WERI-Rb-1 (cell line): ENCODE data around the gene NFATC3.

Source experiments
- DNase-seq: peaks from one replicate; pipeline ENCODE4 v3.0.0-alpha.2; 2020
- H3K27ac ChIP-seq: fragments of 250-450 bp; sonication (Bioruptor Pico); 2 replicates; pipeline ENCODE4 v1.5.1; 2020; ENCODE audit warnings: mild to moderate bottlenecking, moderate library complexity
- H3K27me3 ChIP-seq: fragments of 250-450 bp; sonication (Bioruptor Pico); 2 replicates; pipeline ENCODE4 v1.5.1; 2021; ENCODE audit warnings: mild to moderate bottlenecking, low read depth, moderate library complexity; ENCODE audit not compliant: insufficient read depth, severe bottlenecking
- H3K36me3 ChIP-seq: fragments of 250-450 bp; sonication (Bioruptor Pico); 2 replicates; pipeline ENCODE4 v1.5.1; 2020; ENCODE audit warnings: mild to moderate bottlenecking, moderate library complexity
- H3K4me3 ChIP-seq: 2 replicates; pipeline ENCODE4 v1.5.1; 2011; ENCODE audit warnings: low read depth, mild to moderate bottlenecking, control low read depth, low read length
- H3K9me3 ChIP-seq: fragments of 250-450 bp; sonication (Bioruptor Pico); 2 replicates; pipeline ENCODE4 v1.5.1; 2021; ENCODE audit warnings: mild to moderate bottlenecking, moderate library complexity; ENCODE audit not compliant: severe bottlenecking
- TF ChIP-seq, protein P1 (sequence below): IDR thresholded peaks from 2 replicates; pipeline ENCODE4 v1.5.1; 2011; ENCODE audit warnings: low read depth, mild to moderate bottlenecking, control low read depth, inconsistent platforms, low read length

The NFATC3 gene

DNA sequence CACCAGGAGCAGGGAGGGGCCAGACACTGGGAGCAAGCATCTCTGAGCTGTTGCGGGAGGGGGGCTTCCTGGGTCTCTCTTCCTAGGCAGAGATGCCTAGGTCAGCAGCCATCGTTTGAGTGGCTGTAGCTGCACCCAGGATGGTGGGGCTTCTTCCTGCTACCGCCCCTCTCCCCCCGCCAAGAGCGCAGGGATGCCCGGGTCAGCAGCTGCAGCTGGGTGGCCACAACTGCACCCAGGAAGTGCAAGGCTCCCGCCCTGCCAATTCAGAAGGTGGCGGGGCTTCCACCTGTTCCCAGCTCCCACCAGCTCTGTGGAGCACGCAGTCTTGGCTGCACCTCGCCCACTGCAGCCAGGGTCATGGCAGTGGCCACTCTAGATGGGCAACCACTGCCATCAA lies 103.0 kb downstream of the NFATC3 start:
- Histone ChIP-seq H3K27me3 (no peaks in the 10 kb centered on the region), H3K27ac (no peak overlapping the region), H3K36me3 (peaks cover 71% of the 10 kb centered on the region), H3K9me3 (no peaks in the 10 kb centered on the region), H3K4me3 (no peak overlapping the region)
- TF ChIP-seq, protein P1, sequence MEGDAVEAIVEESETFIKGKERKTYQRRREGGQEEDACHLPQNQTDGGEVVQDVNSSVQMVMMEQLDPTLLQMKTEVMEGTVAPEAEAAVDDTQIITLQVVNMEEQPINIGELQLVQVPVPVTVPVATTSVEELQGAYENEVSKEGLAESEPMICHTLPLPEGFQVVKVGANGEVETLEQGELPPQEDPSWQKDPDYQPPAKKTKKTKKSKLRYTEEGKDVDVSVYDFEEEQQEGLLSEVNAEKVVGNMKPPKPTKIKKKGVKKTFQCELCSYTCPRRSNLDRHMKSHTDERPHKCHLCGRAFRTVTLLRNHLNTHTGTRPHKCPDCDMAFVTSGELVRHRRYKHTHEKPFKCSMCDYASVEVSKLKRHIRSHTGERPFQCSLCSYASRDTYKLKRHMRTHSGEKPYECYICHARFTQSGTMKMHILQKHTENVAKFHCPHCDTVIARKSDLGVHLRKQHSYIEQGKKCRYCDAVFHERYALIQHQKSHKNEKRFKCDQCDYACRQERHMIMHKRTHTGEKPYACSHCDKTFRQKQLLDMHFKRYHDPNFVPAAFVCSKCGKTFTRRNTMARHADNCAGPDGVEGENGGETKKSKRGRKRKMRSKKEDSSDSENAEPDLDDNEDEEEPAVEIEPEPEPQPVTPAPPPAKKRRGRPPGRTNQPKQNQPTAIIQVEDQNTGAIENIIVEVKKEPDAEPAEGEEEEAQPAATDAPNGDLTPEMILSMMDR = no peak
- DNase-seq = no peak

DNA sequence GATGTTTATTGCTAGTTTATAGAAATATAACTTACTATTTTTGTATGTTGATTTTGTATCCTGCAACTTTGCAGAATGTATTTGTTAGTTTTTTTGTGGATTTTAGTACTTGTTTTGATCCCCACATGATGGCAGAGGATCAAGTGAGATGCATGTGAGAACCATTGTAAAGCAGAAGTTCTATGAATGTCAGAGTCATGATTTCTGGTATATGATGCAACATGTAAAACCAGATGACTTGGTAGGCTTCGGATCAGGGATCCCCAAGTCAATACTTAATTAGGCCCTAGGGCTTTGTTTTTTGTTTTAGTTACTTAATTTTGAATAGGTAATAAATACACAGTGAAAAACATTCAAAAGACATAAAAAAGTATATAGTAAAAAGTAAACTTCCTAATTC lies 104.9 kb downstream of the NFATC3 start:
- H3K36me3 ChIP-seq = peaks cover 62% of the 10 kb centered on the region
- DNase-seq = no peak

DNA sequence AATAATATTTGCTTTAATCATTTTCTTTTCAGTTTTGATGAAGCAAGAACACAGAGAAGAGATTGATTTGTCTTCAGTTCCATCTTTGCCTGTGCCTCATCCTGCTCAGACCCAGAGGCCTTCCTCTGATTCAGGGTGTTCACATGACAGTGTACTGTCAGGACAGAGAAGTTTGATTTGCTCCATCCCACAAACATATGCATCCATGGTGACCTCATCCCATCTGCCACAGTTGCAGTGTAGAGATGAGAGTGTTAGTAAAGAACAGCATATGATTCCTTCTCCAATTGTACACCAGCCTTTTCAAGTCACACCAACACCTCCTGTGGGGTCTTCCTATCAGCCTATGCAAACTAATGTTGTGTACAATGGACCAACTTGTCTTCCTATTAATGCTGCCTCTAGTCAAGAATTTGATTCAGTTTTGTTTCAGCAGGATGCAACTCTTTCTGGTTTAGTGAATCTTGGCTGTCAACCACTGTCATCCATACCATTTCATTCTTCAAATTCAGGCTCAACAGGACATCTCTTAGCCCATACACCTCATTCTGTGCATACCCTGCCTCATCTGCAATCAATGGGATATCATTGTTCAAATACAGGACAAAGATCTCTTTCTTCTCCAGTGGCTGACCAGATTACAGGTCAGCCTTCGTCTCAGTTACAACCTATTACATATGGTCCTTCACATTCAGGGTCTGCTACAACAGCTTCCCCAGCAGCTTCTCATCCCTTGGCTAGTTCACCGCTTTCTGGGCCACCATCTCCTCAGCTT lies 105.8 kb downstream of the NFATC3 start:
- H3K27ac ChIP-seq = no peak overlapping the region
- TF ChIP-seq, protein P1 = no peak

More for the DNA sequence above, 104.9 kb downstream of the NFATC3 start:
- no peak overlapping the region for H3K4me3 ChIP-seq
- H3K27ac ChIP-seq = no peak overlapping the region
- no peaks in the 10 kb centered on the region for H3K9me3 ChIP-seq
- TF ChIP-seq, protein P1 = no peak
- no peaks in the 10 kb centered on the region for H3K27me3 ChIP-seq

DNA sequence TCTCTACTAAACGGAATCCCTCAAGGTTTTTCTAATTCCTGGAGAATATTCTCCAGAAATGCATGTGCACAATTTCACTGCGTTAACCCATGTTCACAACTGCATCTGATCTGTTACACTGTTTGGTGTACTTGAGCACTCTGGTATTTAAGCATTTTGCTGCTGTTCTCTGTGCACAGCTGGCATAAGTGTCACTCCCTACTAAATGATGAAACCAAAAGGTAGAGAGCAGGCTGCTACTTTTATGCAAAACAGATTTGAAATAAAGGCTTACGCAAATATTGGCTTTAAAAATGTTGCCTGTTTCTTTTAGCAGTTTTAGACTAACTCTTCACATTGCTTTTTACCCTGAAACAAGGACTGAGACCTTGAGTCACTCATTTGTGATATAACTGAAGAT lies 109.1 kb downstream of the NFATC3 start:
- Histone ChIP-seq H3K27me3 (no peaks in the 10 kb centered on the region), H3K36me3 (peaks cover 36% of the 10 kb centered on the region), H3K4me3 (no peak overlapping the region), H3K9me3 (no peaks in the 10 kb centered on the region), H3K27ac (no peak overlapping the region)
- TF ChIP-seq, protein P1 = no peak
- DNase-seq = no peak

More for the DNA sequence above, 105.8 kb downstream of the NFATC3 start:
- Histone ChIP-seq H3K9me3 (no peaks in the 10 kb centered on the region), H3K36me3 (peaks cover 58% of the 10 kb centered on the region), H3K4me3 (no peak overlapping the region), H3K27me3 (no peaks in the 10 kb centered on the region)
- DNase-seq = no peak

DNA sequence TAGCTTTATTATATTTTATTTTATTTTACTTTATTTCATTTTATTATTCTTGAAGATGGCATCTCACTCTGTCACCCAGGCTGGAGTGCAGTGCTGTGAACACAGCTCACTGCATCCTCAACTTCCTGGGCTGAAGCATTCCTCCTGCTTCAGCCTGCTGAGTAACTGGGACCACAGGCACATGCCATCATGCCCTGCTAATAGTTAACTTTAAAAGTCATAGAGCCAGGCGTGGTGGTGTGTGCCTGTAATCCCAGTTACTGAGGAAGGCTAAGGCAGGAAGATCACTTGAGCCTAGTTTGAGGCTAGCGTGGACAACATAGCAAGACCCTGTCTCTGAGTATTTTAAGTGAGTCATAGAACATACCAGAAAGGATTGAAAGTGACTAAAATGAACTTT lies 112.1 kb downstream of the NFATC3 start:
- Histone ChIP-seq H3K36me3 (peaks cover 18% of the 10 kb centered on the region), H3K27me3 (no peaks in the 10 kb centered on the region), H3K27ac (no peak overlapping the region), H3K4me3 (no peak overlapping the region), H3K9me3 (no peaks in the 10 kb centered on the region)
- TF ChIP-seq, protein P1 = no peak
- no peak for DNase-seq
